DMS 273 treated with DMSO at 0.1 percent for 48 hours (cell line): ENCODE results near the gene RNF13.

ENCODE experiments used
- DNase-seq: peaks from one replicate; lab custom pipeline; 2025; lab: John Stamatoyannopoulos, UW

The RNF13 gene, protein sequence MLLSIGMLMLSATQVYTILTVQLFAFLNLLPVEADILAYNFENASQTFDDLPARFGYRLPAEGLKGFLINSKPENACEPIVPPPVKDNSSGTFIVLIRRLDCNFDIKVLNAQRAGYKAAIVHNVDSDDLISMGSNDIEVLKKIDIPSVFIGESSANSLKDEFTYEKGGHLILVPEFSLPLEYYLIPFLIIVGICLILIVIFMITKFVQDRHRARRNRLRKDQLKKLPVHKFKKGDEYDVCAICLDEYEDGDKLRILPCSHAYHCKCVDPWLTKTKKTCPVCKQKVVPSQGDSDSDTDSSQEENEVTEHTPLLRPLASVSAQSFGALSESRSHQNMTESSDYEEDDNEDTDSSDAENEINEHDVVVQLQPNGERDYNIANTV

DNA sequence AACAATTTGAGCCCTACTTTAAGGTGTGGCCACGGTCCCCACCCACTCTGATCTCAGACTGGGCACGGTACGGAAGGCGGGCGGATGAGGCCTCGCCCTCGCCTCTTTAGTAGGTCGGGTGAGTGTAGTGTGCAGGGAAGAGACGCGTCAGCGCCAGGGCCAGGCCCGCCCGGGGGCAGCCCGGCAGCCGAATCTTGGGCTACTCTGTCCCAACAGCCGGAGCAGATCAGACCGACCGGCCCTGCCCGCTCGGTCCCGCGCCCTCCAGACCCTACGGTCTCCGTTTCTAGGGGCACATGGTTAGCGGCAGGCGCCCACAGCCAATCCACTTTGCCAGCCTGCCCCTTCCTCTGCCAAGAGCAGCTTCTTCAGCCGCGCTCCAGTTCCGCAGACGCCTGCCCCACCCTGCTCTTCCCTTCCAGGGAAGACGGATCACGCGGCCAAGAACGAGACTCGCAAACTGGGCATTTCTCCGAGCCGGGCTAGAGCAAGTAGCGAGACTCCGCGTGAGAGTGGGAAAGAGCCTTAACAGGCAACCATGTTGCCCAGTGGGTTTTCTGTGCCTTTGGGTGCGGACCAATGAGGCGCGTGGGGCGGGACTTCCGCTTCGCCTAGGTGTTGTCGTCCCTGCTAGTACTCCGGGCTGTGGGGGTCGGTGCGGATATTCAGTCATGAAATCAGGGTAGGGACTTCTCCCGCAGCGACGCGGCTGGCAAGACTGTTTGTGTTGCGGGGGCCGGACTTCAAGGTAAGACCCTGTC lies at the start of gene RNF13:
RNF13 (plus strand) TSS at position 610 of the 761 bp plus-strand sequence. CDS start 32,812 bp downstream, outside the sequence.
- peak; percentile 87 for DNase-seq

DNA sequence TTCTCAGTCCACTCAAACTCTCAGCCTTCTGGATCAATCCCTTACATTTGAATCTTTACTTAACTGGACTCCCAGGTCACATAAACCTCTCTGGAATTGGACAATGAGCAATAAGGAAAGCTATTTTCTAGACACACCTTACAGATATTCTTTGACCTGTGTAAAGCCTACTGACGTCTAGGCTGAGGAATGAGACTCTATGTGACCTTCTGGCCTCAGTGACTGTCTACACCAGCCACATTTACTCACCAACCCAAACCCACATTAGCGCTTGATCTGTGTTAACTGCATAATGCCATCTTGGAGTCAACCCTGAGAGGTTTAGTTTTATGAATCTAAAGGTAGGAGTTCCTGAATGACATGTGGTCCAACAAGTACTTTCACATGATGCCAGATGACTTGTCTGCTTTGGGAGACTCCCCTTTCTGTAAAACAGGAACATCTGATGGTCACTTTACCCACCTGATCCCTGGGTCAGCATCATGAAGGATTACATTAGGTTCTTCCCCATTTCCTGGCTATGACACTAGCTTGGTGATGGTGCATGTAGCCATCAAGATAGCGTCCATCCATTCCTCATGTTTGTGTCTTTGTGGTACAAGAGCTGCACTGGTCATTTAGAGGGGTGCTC lies 49.3 kb upstream of the RNF13 start:
- no peak for DNase-seq

DNA sequence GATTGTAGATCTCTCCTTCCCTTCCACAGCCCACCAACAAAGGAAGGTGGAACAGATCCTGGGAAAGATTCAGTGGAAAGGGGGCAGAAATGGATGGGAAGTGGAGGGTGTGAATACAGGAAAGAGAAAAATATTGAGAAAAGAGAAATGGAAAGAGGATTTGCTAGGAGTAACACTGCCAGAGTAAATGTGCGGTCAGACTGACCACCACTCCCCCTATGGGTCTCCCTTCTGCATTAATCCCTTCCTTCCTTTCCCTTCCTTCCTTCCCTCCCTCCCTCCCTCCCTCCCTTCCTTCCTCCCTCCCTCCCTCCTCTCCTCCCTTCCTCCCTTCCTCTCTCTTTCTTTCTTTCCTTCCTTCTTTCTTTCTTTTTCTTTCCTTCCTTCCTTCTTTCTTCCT lies 48.7 kb upstream of the RNF13 start:
- no peak for DNase-seq

DNA sequence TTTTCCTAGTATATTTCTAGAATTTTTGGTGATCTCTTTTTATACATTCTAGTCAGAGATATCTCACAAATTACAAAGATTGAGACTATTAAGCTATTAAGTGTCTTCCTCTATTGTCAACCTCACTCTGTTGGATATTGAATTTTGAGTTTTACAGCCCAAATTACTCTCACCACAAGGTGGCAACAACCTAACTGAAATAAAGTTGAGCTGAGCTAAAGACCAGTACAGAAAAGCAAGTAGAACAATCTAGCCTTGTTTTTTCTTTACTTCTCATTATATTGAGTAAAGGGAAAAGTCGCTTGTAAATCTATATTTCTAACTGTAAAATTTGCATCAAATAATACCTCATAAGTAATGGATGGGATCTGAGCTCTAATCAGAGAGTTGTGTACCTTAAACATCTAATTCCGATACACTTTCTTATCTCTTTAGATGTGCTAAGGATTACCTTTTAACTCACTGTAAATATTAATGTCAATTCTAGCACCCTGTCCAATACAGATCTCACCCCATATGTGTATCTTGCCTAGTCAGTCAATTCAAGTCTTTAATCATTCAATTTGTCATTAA lies 47.2 kb upstream of the RNF13 start:
- no peak for DNase-seq

DNA sequence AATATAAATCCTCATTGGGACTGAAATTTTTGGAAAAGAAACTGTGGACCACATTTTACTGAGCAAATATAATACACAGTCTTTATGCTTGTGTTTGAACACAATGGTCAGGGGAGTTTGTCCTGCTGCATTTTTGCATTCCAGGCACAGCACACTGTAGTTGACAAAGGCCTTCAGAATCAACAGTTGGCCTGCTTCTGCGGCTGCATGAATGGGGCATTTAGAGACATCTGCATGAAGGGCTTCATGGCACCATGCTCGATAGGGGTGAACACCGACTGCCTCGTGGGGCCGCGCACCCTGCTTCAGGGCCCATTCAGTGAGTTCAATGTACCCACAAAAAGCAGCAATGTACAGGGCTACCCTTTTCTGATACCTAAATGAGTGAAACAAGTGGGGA lies 45.3 kb upstream of the RNF13 start:
- no peak for DNase-seq

DNA sequence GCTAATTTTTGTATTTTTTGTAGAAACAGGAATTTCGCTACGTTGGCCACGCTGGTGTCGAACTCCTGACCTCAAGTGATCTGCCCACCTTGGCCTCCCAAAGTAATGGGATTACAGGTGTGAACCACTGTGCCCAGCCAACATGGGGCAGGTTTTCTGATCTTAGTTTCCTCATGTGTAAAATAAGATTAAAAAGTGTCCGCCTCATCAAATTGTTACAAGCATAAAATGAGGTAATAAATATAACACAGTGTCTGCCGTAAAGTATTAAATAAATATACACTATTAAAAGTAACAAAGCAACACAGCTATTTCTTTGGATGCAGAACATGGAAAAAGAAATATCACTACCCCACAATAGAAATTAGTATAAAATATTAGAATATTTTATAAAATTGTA lies 44.3 kb upstream of the RNF13 start:
- DNase-seq, result no peak

DNA sequence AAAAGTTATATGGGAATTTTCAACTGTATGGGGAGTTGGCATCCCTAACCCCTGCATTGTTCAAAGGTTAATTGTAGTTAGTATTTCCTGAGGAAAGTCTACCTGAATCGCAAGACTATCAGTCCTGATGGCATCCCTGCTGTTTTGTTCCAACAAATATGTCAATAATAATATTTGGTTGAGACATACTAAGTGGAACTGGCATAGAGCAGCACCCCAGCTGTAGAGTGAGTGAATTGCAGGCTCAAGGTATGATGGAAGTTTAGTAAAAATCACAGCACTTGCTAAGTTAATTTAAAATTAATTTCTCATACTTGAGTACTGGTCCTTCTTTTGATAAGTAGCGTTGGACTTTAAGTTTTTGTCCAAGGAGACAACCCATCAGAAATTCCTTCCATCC lies 42.8 kb upstream of the RNF13 start:
- DNase-seq, result no peak

DNA sequence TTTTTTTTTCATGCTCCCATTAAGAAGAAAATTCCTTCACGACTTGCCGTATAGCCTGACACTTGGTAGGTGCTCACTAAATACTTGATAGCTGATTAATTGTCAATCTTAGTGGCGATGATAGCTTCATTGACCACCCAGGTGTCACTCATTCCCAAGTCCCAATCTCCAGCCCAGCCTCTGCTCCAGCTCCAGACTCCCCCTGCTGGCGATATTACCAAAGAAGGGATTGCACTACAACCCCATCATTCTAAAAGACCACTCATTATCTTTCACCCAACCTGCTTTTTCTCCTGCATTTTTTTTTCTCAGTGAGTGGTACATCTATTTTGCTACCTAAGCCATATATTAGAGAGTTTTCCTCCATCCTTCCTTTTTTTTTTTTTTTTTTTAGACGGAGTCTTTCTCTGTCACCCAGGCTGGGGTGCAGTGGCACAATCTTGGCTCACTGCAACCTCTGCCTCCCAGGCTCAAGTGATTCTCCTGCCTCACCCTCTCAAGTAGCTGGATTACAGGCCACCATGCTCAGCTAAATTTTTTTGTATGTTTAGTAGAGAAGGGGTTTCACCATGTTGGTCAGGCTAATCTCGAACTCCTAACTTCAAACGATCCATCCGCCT lies 41.3 kb upstream of the RNF13 start:
- DNase-seq, result no peak

DNA sequence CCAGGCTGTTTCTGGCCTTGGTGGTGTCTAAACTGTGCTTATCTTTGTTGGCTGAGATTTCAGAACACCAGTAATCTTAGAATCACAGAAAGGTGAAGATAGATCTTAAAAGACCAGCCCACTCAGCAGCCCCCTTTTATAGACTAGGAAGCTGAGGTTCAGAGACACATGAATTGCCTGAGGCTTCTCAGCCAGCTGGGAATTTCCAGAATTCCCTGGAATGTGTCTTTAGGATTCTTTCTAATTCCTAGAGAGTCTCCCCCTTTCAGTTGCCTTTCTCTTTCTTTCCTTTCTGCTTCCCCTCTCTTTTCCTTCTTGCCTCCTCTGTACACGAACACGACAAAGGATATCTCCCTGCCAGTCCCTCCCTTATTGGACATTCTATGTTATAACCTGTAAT lies 40.2 kb upstream of the RNF13 start:
- DNase-seq, result no peak

DNA sequence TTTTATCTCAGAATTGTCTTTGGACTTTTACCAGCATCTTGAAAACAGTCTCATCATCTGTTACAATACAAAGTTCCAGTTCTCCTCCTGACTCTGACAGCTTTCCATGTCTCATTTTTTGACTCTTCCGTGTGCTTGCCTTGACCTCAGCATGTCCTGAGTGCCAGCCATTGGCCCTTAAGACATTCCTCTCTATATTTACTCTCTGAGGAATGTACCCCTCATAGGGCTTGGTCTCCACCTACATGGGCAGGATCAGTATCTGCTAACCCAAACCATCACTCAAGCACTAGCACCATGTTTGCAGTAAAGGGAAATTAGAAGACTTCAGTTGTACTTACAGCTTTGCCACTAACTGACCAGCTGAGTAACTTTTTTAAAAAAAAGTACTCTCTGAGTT lies 36.8 kb upstream of the RNF13 start:
- DNase-seq, result no peak

DNA sequence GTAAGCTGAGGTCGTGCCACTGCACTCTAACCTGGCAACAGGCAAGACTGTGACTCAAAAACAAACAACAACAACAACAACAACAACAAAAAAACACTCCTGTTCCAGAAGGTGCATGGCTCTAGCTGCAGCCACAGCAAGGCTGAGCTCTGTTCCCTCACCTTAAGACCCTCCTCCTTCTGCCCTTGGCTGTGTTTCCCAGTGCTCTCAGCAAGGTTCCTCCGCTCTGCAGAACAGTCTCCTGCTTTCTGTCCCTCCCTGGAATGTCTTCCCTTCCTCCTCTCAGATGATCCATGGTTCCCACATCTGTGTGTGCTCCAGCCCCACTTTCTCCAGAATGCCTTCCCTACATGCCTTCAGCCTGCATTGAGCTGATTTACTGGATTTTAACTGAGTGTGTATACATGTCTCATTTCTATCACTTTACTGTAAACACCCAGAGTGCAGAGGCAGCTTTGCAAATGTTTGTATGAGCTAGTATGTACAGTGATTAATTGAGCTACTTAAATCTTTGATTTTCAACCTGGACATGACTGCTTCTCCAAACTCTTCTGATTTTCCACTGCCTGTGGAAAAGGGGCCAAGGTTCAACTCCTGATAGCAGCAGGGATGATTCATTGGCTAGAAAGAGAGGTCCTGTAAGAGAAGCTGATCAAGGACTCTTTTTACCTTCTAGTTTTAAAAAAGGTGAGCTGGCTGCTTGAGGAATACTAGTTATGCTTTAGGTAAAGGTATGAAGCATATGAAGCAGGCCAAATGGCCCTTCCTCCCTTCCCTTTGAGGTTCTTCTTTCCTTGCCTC lies 35.4 kb upstream of the RNF13 start:
- no peak for DNase-seq

DNA sequence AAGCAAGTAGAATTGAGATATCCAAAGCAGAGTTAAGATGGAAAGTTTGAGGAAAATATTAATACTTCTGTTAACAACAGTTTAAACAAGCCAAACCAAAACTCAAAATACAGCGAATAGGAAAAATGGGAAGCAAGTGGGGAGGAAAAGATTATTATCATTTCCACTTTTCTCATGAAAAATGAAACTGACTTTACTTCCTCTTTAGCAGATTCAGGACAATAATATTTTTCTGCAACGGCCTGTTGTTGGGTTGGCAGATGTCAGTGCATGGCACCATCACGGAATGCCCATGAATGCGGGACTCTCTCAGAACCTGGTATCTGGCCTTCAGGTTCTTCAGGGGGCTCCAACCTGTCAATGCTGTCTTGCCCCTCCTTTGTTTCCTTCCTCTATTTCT lies 31.8 kb upstream of the RNF13 start:
- no peak for DNase-seq

DNA sequence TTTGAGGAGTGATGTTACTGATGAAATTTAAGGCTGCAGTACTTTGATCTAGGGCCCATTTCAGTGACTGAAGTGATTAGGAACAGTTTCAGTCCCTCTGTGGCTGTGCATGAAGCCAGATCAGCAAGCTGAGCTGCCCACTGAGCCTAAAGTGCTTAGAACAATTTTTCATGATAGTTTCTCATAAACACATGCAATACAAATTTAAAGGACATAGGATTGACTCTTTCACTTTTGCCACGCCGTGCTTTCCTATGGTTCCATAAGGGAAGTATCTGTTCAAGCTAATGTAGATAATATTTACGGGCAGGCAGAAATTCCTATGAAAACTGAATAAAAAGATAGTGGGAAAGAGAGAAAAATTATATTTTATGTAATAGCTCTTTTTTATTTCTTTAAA lies 31.3 kb upstream of the RNF13 start:
- no peak for DNase-seq

DNA sequence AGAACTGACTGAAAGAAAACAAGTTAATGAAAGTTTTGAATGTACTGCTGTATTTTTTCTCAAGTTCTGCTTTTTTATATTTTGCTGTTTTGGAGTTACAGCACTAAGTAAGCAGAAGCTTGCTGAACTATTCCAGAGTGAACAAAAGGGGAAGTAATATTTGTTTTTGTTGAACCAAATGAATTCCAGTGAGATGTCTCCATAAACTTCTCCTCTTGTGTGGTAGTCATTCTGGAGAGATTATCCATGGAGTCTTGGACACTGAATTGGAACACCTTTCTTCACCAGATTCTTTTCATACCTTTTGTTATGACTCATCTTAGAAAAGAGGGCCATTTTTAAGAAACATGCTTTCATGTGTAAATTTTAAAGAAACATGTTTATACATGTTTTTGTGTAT lies 29.4 kb upstream of the RNF13 start:
- no peak for DNase-seq

DNA sequence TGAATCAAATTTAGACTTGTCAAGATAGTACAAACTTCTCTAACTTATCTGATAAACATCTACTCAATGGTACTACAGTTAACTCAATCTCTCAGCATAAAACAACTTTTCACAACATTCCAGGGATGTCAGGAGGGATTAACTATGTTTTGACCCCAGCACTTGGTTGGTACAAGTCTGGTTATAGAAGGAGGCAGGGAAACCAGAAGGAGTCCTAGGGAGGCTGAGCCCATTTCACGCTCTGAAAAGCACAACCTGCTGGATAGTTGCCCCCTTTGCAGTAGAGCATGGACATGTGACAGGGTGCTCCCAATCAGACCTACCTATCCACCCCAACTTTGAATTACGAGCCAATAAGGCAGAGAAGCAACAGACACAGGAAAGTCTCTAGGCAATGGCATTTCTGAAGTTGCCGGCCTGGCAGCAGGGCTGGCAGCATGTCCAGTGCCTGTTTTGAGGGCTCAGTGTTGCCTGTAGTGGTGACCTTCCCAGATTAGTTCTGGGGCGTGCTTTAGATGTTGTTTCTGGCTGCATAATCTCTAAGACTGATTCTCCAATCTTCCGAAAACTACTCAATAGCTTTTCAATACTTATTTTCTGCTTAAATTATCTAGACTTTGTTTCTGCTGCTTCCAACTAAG lies 28.8 kb upstream of the RNF13 start:
- DNase-seq, result no peak

DNA sequence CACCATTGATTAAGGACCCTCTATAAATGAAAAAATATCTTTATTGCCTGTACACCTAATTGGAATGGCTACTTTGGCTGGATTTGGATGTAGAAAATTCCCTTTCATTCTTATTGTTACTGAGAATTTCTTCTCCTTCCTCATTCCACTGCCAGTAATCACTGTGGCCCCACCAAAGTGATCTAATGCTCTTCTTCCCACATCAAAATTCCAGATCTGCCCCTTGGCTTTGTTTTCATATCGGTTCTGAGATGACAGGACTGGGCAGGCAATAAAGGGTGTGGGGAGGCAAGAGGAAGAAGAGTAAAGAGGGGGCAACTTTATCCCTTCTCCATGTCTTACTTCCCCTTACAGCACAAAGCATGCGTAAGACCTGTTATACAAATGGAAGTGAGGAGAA lies 22.7 kb upstream of the RNF13 start:
- no peak for DNase-seq

DNA sequence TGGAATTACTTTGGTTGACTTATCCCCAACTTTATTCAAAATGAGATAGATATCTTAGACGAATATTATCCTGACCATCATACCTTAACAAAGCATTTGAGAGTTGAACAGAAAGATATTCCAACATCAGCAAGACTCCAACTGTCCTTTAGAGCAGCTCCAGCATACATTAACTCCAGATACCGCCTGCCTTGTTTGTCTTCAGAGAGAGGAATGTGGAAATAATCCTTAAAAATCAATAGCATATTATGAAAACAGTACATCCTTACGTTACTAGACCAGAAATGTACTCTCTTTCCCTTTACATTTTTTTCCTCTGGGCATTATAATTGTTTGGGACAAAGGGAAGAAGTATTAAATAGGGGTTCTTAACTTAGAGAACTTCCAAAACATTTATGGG lies 22.3 kb upstream of the RNF13 start:
- DNase-seq, result no peak

DNA sequence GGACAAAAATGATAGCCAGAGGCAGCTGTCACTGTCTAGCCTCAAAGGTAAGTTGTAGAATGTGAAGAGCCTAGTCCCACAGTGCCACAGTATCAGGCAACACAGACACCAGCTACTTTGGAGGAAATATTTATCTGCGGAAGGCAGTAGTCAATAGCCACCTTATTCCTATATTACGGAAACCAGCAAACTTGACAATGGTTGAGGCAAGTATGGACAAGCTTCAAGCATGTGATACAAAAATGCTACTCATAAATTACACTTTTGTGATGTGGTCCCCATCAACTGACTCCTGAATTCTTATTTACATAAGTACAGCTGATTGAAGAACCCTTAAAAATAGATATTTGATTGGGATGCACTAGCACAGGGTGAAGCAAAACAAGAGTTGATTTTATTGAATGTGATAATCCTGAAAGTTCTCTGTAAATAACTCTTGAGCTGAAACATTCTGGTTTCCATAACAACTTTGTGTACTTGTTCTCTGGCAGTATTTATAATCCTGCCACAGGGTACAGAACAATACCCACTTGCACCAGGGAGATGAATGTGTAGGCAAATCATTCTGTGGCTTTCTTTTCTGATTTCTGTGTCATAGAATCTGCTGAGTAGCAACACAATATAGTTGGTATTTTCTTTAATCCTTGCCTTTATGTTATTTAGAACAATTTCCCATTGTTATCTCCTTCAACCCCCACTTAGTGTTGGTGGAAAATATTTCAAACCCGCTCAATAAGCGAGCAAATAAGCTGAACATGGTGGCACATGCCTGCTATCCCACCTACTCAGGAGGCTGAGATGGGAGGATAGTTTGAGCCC lies 20.4 kb upstream of the RNF13 start, which contains the start of gene ANKUB1:
ANKUB1 (minus strand) TSS at position 103 of the 819 bp plus-strand sequence. CDS start 188 bp downstream, outside the sequence.
- DNase-seq, result no peak

DNA sequence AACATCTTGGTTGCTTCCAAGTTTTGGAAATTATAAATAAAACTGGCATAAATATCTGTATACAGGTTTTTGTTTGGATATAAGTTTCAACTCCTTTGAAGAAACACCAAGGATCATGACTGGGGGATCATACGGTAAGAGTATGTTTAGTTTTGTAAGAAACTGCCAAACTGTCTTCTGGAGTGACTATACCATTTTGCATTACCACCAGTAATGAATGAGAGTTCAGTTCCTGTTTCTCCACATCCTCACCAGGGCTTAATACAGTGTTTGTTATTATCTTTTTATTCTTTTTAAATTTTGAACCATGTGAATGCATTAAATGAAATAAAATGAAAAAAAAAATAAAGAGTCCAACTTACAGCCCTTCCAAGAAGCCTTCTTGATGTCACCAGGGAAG lies 17.0 kb upstream of the RNF13 start:
- no peak for DNase-seq

DNA sequence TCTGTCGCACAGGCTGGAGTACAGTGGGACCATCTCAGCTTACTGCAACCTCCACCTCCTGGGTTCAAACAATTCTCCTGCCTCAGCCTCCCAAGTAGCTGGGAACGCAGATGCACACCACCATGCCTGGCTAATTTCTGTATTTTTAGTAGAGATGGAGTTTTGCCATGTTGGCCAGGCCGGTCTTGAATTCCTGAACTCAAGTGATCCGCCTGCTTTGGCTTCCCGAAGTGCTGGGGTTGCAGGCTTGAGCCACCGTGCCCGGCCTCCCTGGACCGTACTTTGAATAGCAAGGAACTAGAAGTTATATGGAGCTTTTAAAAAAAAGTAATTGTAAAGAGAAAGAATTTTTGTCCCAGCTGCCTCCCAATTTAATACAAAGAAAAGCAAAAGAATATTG lies 12.3 kb upstream of the RNF13 start:
- DNase-seq, result no peak
